GM11168 (cell line): ENCODE results near the gene ZPBP2.
"Not testable (repeated sequence)": the region's sequence is repeated elsewhere in the genome, so short reads cannot be mapped to it uniquely, and the experiment has no call there.

Experiments used
- in situ Hi-C: fragments of 300-500 bp; cut with MboI; formaldehyde crosslinking; loops from one replicate; pipeline ENCODE4 v1.12.0; 2022; ENCODE audit warnings: low sequenced_read_pairs; ENCODE audit not compliant: unreplicated experiment

ZPBP2 gene

GRCh38 chr17:39867880-39868553 lies at the start of gene ZPBP2:
Gene ZPBP2, plus strand, starts transcription at chr17:39868202. Its CDS starts 153 bp downstream, at chr17:39868355.
- in situ Hi-C loops: no loop called here

- in situ Hi-C loops: no loop called here
Measured at GRCh38 chr17:39818358-39819000, 49.5 kb upstream of the ZPBP2 start.

- in situ Hi-C loops: no loop called here
Measured at GRCh38 chr17:39820541-39820940, 47.5 kb upstream of the ZPBP2 start.

- in situ Hi-C loops: no loop called here
Measured at GRCh38 chr17:39820987-39821386, 47.0 kb upstream of the ZPBP2 start.

GRCh38 chr17:39822051-39822451 lies 46.0 kb upstream of the ZPBP2 start:
- in situ Hi-C loops: no loop called here

GRCh38 chr17:39823407-39824054 lies 44.5 kb upstream of the ZPBP2 start:
- in situ Hi-C loops: no loop called here

- in situ Hi-C loops: no loop called here
Measured at GRCh38 chr17:39826334-39826733, 41.7 kb upstream of the ZPBP2 start.

- in situ Hi-C loops: no loop called here
Measured at GRCh38 chr17:39828443-39828842, 39.6 kb upstream of the ZPBP2 start.

GRCh38 chr17:39831588-39831987 lies 36.4 kb upstream of the ZPBP2 start:
- in situ Hi-C loops: no loop called here

GRCh38 chr17:39834017-39834416 lies 34.0 kb upstream of the ZPBP2 start:
- in situ Hi-C loops: no loop called here

GRCh38 chr17:39835038-39835786 lies 32.8 kb upstream of the ZPBP2 start:
- in situ Hi-C loops: no loop called here

GRCh38 chr17:39836117-39836516 lies 31.9 kb upstream of the ZPBP2 start:
- in situ Hi-C loops: no loop called here

- in situ Hi-C loops: no loop called here
Measured at GRCh38 chr17:39838057-39838456, 29.9 kb upstream of the ZPBP2 start.

GRCh38 chr17:39838784-39839183 lies 29.2 kb upstream of the ZPBP2 start:
- in situ Hi-C loops: no loop called here

- in situ Hi-C loops: no loop called here
Measured at GRCh38 chr17:39841134-39841683, 26.8 kb upstream of the ZPBP2 start.

GRCh38 chr17:39845052-39845846 lies 22.8 kb upstream of the ZPBP2 start:
- in situ Hi-C loops: no loop called here

- in situ Hi-C loops: no loop called here
Measured at GRCh38 chr17:39846205-39846604, 21.8 kb upstream of the ZPBP2 start.

GRCh38 chr17:39848600-39848999 lies 19.4 kb upstream of the ZPBP2 start:
- in situ Hi-C loops: no loop called here

- in situ Hi-C loops: not testable (repeated sequence)
Measured at GRCh38 chr17:39850186-39850585, 17.8 kb upstream of the ZPBP2 start.

GRCh38 chr17:39852239-39852638 lies 15.8 kb upstream of the ZPBP2 start:
- in situ Hi-C loops: no loop called here
